Astrocyte (in vitro differentiated cells and primary cell): ENCODE measurements around the gene MORC2.

Experiments used
- CTCF ChIP-seq: IDR thresholded peaks from 2 replicates; pipeline ENCODE4 v1.5.1; 2011; ENCODE audit warnings: low read depth, mild to moderate bottlenecking, inconsistent platforms, low read length, moderate library complexity; ENCODE audit not compliant: insufficient read depth
- EZH2 ChIP-seq: IDR thresholded peaks from 2 replicates; pipeline ENCODE4 v1.6.1; 2012; ENCODE audit warnings: mild to moderate bottlenecking, low read length, inconsistent platforms; ENCODE audit not compliant: insufficient read depth

GRCh38 chr22:30934053-30934452 lies 34.5 kb downstream of the MORC2 start:
- no peak for TF ChIP-seq CTCF
- no peak for TF ChIP-seq EZH2
